Adipocyte (in vitro differentiated cells): ENCODE measurements around the gene ABL1.

Experiments
- DNase-seq: peaks from one replicate; pipeline ENCODE4 v3.0.0-alpha.2; 2015; ENCODE audit warnings: low read depth
- H3K27me3 ChIP-seq: replicated peaks from 2 replicates; pipeline ENCODE4 v1.7.0; 2013; ENCODE audit warnings: mild to moderate bottlenecking, low read length, moderate library complexity; ENCODE audit not compliant: control insufficient read depth, insufficient read depth
- H3K36me3 ChIP-seq: 2 replicates; pipeline ENCODE4 v1.7.0; 2013; ENCODE audit warnings: low read length, mild to moderate bottlenecking, moderate library complexity; ENCODE audit not compliant: control insufficient read depth, insufficient read depth, severe bottlenecking
- H3K4me1 ChIP-seq: 2 replicates; pipeline ENCODE4 v1.7.0; 2013; ENCODE audit warnings: mild to moderate bottlenecking, low read length, moderate library complexity; ENCODE audit not compliant: control insufficient read depth, insufficient read depth
- H3K4me3 ChIP-seq: 2 replicates; pipeline ENCODE4 v1.7.0; 2013; ENCODE audit warnings: mild to moderate bottlenecking, low read length, moderate library complexity
- H3K9ac ChIP-seq: 2 replicates; pipeline ENCODE4 v1.7.0; 2013; ENCODE audit warnings: mild to moderate bottlenecking, low read length, moderate library complexity
- H3K9me3 ChIP-seq: 2 replicates; pipeline ENCODE4 v1.7.0; 2013; ENCODE audit warnings: mild to moderate bottlenecking, low read length, moderate library complexity; ENCODE audit not compliant: control insufficient read depth

Gene ABL1

DNA sequence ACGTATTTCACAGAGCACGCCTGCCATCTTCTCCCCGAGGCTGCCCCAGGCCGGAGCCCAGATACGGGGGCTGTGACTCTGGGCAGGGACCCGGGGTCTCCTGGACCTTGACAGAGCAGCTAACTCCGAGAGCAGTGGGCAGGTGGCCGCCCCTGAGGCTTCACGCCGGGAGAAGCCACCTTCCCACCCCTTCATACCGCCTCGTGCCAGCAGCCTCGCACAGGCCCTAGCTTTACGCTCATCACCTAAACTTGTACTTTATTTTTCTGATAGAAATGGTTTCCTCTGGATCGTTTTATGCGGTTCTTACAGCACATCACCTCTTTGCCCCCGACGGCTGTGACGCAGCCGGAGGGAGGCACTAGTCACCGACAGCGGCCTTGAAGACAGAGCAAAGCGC is 51.9 kb downstream of the ABL1 start:
- Histone ChIP-seq H3K4me3 (no peak overlapping the region), H3K4me1 (peaks cover 1% of the 10 kb centered on the region), H3K27me3 (no peaks in the 10 kb centered on the region), H3K9ac (no peak overlapping the region), H3K9me3 (no peaks in the 10 kb centered on the region), H3K36me3 (peaks cover 93% of the 10 kb centered on the region)
- DNase-seq, result no peak

DNA sequence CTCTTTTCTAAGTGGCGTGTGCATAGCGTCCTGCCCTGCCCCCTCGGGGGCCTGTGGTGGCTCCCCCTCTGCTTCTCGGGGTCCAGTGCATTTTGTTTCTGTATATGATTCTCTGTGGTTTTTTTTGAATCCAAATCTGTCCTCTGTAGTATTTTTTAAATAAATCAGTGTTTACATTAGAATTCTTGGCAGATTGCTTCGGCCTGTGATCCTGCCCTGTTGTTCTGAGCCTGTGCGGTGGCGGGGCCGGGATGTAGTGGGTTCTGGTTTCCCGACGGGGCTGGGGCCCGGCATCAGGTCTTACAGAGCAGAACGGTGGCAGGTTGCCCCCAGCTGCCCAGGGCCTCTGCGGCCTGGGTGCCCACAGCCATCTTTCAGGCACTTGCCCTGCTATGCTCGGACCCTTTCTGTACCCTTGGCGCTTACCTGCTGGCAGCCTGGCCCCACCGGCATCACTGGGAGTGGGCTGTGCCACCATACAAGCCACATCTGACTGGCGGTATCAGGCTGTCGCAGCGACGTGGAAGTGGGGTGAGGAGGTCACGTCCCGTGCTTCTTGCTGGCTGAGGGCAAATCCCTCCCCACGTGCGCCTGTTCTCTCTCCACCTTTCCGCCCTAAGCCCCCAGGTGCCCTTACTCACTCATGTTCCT is 52.6 kb downstream of the ABL1 start:
- Histone ChIP-seq H3K4me1 (peaks cover 8% of the 10 kb centered on the region), H3K9ac (no peak overlapping the region), H3K27me3 (no peaks in the 10 kb centered on the region), H3K9me3 (no peaks in the 10 kb centered on the region), H3K4me3 (no peak overlapping the region), H3K36me3 (peaks cover 93% of the 10 kb centered on the region)
- DNase-seq, result no peak

DNA sequence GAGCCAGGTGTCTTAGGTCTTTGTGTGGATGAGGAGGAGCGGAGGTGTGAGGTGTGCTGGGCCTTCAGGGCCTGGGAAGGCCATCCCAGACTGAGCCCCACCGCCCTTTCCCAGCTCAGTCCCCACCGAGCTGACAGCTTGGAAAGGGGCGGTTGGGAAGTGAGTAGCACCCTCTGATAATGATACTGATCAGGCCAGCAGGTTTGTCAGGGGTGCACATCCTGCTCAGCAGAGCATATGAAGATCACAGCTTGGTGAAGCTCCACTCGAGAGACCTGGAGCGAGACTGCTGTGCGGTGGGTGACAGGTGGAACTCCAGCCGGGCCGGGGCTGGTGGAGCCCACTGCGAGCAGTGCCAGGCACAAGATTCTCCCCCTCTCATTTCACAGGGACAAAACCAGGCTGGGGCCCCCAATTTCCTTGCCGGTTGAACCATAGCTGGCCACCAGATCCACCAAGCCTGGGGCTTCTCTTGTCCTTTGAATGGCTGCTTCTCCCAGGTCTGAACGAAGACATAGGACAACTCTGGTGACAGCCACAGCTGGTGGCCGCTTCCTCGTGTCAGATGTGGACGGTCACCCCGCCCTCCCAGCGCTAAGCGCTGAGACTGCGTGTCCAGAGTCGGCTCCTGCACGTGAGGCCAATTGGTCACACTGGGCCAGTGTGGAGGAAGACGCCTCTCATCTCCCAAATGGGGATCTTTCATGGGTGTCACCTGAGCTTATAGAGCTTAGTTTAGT is 53.3 kb downstream of the ABL1 start:
- no peak for DNase-seq
- H3K27me3 ChIP-seq, result no peaks in the 10 kb centered on the region
- H3K36me3 ChIP-seq, result peaks cover 93% of the 10 kb centered on the region
- H3K9me3 ChIP-seq, result no peaks in the 10 kb centered on the region
- H3K4me1 ChIP-seq, result peaks cover 9% of the 10 kb centered on the region
- H3K9ac ChIP-seq, result no peak overlapping the region
- no peak overlapping the region for H3K4me3 ChIP-seq

DNA sequence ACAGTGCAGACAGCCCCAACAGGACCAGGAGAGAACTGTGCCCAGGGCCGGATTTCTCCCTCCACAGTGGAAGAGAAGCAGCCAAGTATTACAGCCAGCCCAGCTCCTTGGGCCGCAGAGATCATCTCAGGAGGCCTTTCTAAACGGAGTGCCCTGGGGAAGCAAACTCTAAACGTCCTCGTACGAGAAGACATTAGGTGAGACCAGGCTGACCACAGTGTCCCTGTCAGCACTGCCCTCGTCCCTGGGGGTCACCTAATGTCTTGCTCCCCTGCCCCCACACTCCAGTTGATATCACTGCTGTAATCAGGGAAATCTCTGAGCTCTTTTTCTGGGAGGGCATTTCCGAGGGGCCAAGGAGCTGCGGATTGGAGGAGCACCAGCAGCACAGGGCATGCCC is 55.1 kb downstream of the ABL1 start:
- no peak for DNase-seq
- Histone ChIP-seq H3K4me1 (peaks cover 13% of the 10 kb centered on the region), H3K36me3 (peaks cover 84% of the 10 kb centered on the region), H3K27me3 (no peaks in the 10 kb centered on the region), H3K9ac (no peak overlapping the region), H3K4me3 (no peak overlapping the region), H3K9me3 (no peaks in the 10 kb centered on the region)

DNA sequence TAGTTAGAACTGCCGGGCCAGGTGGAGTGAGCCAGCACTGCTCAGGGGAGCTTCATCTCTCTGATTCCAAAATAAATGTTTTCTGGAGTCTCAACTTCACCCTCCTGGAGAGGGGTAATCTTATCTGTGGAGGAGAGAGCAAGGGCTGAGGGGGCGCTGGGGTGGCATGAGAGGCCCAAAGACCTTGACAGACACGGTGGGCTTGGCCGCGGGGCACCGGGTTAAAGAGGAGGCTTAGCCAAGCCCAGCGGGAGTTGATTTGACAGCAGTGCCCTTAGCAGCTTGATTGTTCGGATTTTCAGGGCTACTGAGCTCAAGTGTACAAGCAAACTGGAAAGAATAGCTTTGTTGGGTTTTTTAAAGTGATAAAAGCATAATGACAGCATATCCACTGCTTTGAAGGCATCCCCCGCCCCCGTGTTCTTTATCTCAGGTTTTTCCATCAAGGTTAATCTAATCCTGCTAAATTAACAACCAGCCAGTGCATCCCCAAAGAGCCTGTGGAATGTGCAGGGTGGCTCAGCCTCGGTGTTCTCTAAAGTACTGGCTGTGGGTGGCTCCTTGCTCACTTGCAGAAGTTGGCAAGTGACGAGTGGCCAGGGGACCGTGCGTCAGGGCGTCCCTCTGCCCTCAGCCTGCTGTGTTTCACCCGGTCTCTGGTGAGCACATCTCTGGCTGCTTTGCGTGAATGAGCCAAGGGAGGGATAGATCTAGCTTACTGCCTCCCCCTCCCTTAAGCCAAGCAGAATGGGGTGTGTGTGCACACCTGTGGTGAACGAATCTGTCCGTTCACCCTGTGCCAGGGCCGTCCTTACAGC is 56.0 kb downstream of the ABL1 start:
- Histone ChIP-seq H3K4me1 (peaks cover 19% of the 10 kb centered on the region), H3K9ac (no peak overlapping the region), H3K36me3 (peaks cover 75% of the 10 kb centered on the region), H3K4me3 (no peak overlapping the region), H3K27me3 (no peaks in the 10 kb centered on the region), H3K9me3 (no peaks in the 10 kb centered on the region)
- DNase-seq, result no peak

DNA sequence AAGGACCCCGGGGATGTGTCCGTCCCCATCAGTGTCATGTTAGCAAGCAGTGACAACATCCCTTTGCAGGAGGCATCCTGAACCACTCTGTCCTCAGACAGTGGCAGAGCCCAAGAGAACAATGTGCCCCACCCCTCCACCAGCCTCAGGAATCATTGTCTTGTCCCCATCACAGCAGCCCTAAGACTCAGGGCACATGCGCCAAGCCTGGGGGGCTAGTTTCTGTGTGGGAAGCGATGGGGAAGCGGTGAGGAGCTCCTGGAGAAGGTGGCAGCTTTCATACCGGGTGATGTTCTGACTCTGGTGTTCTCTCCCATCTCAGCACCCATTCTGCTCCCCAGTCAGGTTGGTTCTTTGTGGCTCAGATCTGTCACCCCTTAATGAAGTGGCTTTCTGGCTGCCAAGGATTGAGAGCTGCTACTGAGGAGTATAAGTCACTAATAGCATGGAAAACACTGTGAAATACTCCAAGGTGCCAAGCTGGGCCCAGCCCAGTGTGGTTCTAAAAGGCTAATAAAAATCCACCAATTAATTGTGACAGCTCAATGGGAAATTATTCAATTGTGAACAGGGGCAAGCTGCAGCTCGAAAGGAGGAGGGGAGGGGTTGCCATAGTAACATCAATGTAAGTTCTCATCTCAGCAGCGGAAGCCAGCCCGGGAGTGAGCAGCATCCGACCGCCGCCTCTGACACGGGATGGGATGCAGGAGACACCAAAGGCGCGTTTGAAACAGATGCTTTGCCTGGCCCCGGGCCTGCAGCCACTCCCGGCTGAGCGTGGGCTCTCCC is 56.8 kb downstream of the ABL1 start:
- DNase-seq, result no peak
- Histone ChIP-seq H3K9ac (no peak overlapping the region), H3K27me3 (no peaks in the 10 kb centered on the region), H3K36me3 (peaks cover 67% of the 10 kb centered on the region), H3K4me3 (no peak overlapping the region), H3K9me3 (no peaks in the 10 kb centered on the region), H3K4me1 (peaks cover 19% of the 10 kb centered on the region)

DNA sequence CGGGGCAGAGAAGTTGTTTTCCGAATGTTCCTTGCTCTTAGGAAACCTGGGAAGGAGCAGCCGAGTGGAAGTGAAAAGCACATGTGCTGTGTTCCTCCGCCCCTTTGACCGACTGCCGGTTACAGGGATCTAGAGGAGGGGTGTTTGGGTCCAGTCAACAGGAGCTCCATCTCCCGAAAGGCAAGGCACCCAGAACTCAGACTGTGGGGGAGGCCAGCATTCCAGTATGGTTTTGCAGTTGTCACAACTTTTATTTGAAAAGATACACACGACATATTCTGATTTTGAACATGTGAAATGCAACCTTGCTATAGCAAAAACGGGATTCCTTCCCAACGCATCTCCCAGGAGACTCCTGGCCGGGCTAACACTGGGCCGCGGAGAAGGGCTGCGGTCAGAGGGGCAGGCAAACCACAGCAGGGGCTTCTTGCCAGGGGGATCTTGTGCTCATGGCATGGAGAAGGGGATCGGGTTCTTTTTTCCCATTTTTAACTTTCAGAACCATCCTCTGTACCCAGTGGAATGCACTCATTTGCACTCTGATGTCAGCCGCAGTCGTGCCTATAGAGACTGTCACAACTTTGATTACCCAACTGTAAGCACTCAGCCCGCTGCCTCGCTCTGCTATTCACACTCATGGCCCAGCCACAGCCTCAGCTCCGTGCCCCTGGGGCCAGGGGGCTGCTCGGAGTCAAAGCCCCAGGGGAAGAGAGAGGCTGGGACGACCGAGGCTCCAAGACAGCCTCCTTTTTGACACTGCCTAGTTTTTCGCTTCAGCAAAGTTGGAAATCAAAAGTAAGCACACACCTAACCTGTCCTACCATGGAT is 57.6 kb downstream of the ABL1 start:
- Histone ChIP-seq H3K4me3 (no peak overlapping the region), H3K9ac (no peak overlapping the region), H3K36me3 (peaks cover 59% of the 10 kb centered on the region), H3K4me1 (peaks cover 19% of the 10 kb centered on the region), H3K9me3 (no peaks in the 10 kb centered on the region), H3K27me3 (no peaks in the 10 kb centered on the region)
- no peak for DNase-seq

DNA sequence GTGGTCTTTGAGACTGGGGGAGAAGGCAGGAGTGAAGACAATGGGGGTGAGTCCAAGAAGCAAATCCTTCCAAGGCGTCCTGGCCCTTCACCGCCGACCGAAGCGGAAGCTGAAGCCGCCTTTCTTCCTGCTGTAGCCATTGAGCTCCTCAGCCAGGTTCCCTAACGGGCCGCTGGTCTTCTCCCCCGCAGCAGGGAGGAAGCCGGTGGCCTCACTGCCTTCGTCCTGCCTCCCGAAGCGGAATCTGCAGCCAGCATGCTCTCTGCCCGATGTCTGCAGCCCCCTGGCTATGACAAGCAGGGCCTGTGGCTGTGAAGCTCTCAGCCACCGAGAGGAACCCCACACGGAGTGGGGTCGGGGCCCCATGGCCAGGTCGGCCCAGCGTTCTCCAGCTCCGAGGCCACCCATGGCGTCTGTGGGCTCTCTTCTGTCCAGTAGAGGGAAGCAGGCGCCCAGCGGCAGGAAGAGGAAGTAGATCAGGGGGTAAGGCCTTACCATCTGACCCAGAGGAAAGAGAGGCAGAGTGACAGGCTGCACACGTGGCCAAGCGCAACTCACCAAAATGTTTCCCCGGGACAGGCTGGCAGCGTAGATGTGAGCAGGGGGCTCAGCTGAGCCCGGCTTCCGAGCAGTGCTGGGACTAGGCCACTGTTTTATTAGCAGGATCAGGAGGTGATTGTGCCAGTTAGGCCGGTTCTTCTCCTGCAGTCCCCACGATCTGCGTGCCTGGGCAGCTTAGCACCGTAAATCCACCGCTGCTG is 58.5 kb downstream of the ABL1 start:
- DNase-seq, result no peak
- no peaks in the 10 kb centered on the region for H3K27me3 ChIP-seq
- H3K9ac ChIP-seq, result no peak overlapping the region
- H3K4me3 ChIP-seq, result no peak overlapping the region
- no peaks in the 10 kb centered on the region for H3K9me3 ChIP-seq
- peaks cover 50% of the 10 kb centered on the region for H3K36me3 ChIP-seq
- peaks cover 19% of the 10 kb centered on the region for H3K4me1 ChIP-seq

DNA sequence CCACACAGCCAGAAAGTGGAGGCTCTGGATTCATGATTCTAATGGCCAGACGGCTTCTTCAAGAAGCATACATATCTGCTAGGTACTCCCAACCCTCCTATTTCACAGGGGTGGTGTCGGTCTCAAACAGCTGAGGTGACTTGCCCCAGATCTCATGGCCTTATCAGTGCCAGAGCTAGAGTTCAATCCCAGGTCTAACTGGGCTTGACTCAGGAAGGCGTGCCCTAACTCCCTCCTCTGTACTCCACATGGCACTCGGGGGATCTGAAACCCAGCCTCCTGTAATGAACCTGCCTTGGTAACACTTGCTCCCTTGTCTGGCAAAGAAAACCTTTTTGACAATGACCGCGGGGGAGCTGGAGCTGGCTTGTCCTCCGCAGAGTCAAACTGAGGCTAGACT is 59.5 kb downstream of the ABL1 start:
- Histone ChIP-seq H3K9ac (no peak overlapping the region), H3K9me3 (no peaks in the 10 kb centered on the region), H3K27me3 (no peaks in the 10 kb centered on the region), H3K36me3 (peaks cover 44% of the 10 kb centered on the region), H3K4me1 (peaks cover 19% of the 10 kb centered on the region), H3K4me3 (no peak overlapping the region)
- no peak for DNase-seq

DNA sequence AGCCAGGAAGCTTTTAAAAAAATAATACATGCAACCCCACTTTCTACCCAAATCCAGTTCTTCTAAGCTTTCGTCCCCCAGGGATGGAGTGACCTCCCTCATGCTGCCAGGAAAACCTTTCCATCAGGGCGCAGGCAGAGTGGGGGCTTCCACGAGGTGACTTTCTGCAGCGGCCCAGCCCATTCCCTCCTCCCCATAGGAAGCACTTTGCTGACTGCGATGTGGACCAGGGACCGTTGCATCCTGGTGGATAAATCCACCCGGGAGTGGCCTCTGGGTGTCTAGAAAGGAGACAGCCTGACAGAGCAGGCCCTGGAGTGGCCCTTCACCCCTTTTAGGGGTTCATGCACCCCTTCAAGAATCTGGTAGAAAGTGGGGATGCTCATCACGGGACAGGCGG is 60.0 kb downstream of the ABL1 start:
- peaks cover 19% of the 10 kb centered on the region for H3K4me1 ChIP-seq
- no peak overlapping the region for H3K9ac ChIP-seq
- H3K27me3 ChIP-seq, result no peaks in the 10 kb centered on the region
- DNase-seq, result no peak
- H3K4me3 ChIP-seq, result no peak overlapping the region
- H3K9me3 ChIP-seq, result no peaks in the 10 kb centered on the region
- H3K36me3 ChIP-seq, result peaks cover 40% of the 10 kb centered on the region
